Hepatic stellate cell (primary cell): ENCODE data around the gene KIFBP.

Experiments used
- DNase-seq: peaks from one replicate; pipeline ENCODE4 v3.0.0; 2011; ENCODE audit warnings: low spot score

The KIFBP gene

DNA sequence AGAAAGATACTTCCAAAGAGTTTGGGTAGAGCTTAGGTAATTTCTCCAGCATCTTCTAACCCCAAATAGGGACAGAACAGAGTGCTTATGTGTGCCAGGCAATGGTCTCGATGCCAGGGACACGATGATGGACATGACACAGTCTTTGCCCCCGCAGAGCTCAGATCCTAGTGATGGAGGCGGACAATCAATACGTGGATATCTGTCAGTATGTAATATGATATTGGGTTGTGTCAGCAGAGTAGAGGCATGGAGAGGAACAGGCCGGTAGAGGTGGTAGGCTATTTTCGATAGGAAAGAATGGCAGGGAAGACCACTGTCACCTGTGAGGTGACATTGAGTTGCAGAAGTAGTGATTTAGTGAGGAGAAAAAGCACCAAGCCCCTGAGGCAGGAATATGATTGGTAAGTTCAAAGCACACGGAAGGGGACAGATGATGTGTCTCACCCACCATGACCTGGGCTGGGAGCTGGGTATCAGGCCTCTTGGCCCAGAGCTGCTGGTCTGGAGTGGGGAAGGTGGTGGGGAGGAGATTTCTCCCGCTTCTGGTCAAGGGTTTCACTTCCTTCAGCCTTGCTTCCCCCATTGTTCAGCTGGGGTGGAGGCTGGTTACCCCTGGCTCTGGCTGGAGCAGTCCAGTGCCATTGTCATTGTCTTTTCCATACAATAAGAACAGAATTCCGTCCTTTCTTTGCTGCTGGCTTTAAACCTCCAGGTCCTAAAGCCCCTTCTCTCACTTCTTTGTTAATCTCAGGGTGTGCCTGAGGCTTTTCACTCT, 63.3 kb downstream of the KIFBP start:
- no peak for DNase-seq

DNA sequence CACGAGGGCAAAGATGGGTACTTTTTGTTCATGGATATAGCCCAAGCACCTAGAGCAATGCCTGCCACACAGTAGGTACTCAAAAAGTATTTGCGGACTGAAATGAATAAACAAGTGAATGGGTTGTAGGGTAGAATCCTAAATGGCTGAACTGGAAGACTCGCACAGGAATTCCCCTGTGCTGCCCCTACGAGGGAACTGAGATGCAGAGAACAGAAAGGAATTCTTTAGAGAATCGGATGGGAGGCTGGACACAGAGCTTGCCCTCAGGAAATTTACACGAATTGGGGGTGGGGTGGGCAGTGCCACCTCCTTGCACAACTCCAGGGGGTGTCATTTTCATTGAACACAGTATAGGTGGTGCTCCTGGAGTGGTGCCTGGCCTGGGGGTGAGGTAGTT, 64.1 kb downstream of the KIFBP start:
- DNase-seq: no peak

DNA sequence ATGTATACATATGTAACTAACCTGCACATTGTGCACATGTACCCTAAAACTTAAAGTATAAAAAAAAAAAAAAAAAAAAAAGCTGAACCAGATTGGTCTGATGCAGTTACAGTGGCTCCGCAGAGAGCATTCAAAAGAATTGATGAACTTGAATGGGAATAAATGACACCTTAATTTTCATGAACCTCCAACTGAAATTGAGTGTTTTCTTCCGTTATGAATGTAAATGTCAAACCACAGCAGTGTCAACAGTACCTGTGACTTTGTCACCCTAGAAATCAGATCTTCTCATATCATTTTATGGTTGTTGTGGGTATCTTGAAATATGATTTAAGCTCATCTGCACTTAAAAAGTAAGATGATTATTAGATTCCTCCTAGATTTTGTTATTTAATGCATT, 66.6 kb downstream of the KIFBP start:
- DNase-seq: no peak

DNA sequence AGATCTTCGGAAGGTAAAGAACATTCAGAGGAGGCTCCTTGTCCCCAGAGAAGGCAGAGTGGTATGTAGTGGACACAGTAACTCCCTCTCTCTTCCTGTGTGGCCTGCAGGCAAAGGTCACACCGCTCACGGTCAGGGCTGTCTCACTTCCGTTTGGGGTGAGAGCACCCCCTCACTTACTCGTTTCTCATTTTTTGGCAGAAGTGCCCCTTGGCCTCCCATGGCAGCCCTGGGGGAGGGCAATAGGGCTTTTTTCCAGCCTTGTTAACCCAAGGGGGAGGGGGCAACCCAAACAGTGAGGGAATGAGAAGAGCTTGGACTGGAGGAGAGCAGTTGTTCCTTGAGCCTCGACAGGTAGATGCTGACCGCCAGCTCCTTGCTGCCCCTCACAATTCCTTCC, 67.5 kb downstream of the KIFBP start:
- DNase-seq: no peak

DNA sequence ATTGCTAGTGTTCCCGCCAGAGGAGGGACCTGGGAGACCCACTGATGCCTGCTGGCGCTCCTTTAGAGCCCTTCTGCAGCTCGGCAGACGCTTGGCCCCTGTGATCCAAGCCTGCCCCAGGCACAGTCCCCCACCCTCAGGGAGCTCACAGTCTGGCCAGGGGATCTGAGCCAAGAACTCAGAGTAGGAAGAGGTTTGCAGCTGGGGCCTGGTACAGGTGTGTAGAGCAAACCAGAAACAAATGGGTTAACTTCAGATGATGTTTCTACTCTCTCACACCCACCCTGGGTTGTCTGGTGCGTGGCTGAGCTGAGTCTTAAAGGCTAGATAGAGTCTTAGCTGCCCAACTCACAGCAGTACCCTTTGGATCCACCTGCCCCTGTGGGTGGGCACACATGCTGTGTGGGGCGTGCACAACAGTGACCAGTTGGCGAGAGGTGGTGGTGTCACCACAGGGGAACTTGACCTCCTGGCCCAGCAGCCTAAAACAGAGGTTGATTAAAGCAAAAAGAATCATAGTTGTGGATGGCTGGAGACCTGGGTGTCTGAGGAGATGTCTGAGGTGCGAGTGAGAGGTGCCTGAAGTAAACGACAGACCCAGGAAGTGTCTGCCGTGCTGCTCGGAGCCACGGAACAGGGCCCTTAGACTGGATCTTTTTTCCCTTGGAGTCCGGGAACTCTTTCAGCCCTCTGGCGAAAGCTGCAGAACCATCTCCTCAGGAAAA, 68.1 kb downstream of the KIFBP start:
- no peak for DNase-seq

DNA sequence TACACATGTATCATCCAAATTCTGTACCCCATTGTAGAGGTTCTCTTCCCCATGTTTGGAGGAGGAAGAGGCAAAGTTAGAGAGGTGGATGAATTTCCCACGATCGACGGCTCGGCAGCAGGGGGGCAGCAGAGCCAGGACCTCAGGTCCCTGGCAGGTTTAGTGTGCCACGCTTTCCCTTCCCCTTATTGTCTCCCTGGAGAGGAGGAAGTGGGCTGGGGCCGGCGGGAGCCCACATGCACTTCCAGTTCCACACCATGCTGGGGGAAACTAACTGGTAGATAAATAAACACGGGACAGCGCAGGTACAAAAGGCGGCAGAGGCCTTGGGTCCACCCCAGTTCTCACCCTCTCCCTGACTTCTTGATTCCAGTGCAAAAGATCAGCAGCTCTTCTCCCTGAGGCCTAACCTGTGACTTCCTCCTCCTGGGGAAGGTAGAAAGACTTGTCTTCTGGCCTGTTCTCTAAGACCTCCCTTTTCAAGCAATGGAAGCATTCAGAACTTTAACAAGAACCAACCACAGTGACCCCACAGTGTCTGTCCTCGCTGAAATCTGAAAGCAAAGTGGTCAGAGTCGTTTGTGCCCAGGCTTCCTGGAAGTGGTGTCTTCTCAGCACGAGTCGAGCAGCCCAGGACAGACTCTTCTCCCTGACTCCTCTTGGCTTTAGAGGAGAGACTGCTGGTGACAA, 68.8 kb downstream of the KIFBP start:
- no peak for DNase-seq

DNA sequence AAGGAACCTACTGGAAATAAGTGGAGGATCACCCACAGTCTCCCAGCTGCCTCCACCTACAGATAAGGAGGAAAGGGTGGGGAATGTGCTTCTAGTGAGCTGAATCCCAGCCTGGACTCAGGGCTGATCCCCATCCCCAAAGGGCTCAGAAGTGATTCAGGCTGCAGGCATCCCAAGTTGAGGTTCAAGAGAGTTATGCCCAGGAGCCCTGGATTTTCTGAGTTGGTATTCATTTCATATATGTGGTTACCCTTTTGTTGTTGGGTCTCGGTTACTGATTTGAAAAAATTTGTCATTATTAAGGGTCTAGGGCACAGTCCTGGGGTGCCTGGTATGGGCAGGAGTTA, 69.3 kb downstream of the KIFBP start:
- peak; percentile 66 for DNase-seq

DNA sequence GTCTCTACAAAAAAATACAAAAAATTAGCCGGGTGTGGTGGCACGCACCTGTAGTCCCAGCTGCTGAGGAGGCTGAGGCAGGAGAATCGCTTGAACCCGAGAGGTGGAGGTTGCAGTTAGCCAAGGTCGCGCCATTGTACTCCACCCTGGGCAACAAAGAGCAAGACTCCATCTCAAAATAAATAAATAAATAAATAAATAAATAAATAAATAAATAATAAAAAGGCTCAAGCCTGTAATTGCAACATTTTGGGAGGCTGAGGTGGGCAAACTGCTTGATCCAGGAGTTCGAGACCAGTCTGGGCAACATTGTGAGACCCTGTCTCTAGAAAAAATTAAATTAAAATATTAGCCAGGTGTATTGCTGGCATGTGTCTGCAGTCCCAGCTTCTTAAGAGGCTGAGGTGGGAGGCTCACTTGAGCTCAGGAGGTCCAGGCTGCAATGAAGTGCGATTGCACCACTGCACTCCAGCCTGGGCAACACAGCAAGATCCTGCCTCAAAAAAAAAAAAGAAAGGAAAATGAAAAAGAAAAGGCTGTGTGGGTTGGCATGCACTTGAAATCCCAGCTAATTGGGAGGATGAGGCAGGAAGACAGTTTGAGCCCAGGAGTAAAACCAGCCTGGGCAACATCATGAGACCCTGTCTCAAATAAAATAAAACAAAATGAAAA, 71.7 kb downstream of the KIFBP start:
- DNase-seq: no peak

DNA sequence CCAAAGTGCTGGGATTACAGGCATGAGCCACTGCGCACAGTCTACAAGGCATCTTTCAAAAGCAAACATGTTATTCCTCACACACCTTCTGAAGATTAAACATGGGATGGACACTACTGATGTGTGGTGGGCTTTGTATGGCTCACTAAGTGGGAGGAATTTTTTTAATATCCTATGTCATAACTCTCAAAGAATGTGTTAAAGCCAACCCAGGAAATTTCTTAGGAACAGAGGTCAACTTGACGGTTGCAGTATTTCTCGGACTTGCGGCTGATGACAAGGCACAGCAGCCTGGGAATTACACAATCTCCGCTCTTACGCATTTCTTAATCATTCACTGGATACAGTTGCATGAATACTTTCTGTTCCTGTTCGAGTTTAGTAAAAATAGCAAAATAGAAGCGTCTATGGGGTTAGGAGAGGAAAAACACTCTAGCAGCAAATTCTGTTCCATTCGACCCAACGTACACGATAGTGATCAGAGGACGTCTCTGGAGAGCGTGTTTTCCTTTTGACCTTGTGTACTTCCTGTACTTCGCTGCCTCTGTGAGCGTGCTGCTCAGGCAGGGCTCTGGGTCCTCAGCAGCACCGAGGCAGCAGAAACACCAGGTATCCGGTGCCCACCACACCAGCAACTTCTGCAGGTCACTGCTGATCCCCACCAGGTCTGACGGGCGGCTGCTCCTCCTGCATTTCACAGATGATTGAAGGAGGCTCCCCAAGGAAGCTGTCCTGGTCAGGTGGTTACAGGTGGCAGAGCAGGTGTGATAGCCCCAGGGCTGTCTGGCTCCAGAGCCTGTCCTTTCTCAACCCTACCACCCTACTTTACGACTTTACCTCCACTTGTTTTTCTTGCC, 72.9 kb downstream of the KIFBP start:
- DNase-seq: peak; percentile 87

DNA sequence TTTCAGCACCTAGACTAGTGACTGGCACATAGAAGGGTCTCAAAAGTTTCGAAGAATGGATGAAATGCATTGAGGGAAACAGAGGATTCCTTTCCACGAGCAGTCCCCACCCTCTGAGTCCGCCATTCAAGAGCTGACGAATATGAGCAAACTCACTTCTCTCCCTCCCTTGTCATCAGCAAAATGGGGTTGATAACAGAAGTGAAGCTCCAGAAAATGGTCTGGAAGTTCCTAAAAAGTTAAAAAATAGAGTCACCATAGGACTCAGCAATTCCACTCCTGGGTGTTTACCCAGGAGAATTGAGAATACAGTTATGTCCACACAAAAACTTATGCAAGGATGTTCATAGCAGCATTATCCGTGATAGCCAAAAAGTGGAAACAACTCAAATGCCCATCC, 74.3 kb downstream of the KIFBP start:
- no peak for DNase-seq

DNA sequence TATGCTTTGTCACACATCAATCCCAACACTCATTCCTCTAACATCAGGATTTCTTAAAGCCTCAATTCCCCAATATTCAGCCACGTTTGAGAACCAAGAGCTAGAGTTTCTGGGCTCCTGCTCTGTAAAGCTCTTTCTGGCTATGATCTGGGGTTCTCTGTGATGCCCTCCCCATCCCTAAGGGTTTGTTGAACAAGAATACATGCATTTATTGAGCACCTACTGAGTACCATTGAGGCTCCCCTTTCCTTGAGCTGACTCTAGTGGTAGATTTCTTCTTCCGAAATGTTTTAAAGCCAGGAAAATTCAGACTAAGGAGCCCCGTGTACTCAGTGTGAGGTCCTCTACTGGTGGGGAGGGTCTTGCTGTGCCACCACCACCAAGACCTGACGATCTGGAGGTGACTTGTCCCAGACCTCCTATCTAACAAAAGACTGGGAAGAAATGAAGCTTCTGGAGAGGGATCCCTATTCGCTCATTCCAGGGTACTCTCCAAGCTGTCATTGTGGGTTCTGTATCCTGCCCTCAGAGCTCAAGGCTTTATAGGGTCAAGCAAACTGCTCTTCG, 76.2 kb downstream of the KIFBP start:
- DNase-seq: no peak

DNA sequence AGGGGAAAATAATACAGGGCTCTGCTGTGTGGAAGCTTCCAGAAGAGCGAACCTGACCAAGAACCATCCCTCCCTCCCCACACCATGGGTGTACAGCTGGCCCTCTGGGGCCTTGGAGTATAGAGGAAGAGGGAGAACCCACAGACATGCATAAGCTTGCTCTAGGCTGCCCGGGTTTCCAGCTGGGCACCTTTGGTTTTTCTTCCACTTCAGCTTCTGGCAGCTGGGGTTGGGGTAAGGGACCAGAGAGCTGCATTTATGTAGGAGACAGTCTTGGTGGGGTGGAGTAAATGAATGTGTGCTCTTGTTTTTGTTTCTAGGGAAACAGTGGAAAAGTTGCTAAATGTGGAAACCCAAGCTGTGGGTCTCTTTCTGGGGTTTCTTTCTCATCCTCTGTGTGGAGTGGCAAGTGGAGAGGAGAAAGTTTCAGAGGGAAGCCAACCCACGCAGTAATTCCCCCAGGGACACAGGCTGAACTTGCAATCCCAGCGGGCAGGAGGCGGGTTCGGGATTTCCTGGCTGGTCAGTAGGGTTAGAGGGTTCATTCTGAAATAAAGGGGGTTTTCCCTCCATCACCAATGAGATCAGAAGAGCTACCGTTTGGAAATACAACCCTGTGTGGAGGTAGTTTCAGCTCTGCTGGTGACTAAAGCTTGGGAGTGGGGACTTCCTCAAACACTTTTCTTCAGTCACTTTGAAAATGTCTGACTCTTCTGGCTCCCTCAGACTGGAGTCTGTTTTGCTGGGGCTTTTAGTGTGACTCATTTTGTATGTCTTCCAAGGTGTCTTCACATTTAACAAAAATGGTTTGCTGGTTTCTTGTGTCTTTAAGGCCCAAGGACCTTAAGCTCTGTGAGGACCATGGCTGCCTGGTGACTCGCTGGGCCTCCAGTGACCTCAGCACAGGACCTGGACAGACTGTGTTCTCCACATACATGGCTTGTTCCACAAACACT, 77.1 kb downstream of the KIFBP start:
- DNase-seq: peak; percentile 55
